ENCODE measurements around the gene OXSR1. TPM values are rescaled to one million over a fixed set of nuclear protein-coding genes. Genes with fewer than 3 reads are reported as not detected.

OXSR1 gene
- total and polyA plus RNA-seq, 12 donors: 13.7 to 38.4 (median 31.2) TPM

DNA sequence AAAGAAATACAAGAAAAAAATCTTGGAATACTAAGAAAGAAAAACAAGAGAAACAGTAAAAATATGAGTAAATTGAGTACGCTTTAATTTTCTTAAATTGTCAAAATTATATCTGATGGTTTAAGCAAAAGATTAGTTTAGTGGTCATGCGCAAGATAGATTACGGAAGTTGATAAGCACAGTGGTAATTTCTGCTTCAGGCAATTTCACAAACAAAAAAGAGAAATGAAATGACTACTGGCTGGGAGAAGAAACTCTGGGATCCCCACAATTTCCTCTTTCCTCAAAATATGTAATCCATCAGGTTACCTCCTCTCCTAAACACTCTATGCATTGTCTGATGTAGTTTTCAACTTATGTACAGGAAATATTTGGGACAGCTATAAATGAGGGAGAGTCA is 17.9 kb upstream of the OXSR1 start:
- no peak overlapping the region for H3K4me3 ChIP-seq
- peaks cover 0 to 58% (median 0%) of the 10 kb centered on the region in 9 donors for H3K4me1 ChIP-seq
- intact Hi-C loops (cut with DNase I): no loop called here
- peak in 1 of 8 donors; percentile 42 for ATAC-seq
- H3K27me3 ChIP-seq: no peaks in the 10 kb centered on the region
- WGBS, 2 donors: 90 to 92% methylated on average over 3 of the region's 3 CpGs
- TF ChIP-seq CTCF (IDR thresholded peaks at IDR 0.05): no peak
- H3K27ac ChIP-seq: peak overlapping the region in 1 of 10 donors; percentile 75
- no peak for DNase-seq
- peaks cover 0 to 20% (median 8%) of the 10 kb centered on the region in 11 donors for H3K9me3 ChIP-seq
- peaks cover 0 to 5% (median 0%) of the 10 kb centered on the region in 9 donors for H3K36me3 ChIP-seq

- intact Hi-C loops (cut with DNase I): no loop called here
- DNase-seq (no peak), ATAC-seq (peak in 2 of 8 donors; percentile 63 to 74)
- Histone ChIP-seq H3K27me3 (no peaks in the 10 kb centered on the region), H3K9me3 (peaks cover 0 to 20% (median 8%) of the 10 kb centered on the region in 11 donors), H3K36me3 (no peaks in the 10 kb centered on the region), H3K4me1 (peaks cover 0 to 66% (median 0%) of the 10 kb centered on the region in 9 donors), H3K27ac (peak overlapping the region in 1 of 10 donors; percentile 75), H3K4me3 (no peak overlapping the region)
- WGBS, 2 donors: 74 to 76% methylated on average over 5 of the region's 5 CpGs
- no peak for TF ChIP-seq CTCF (IDR thresholded peaks at IDR 0.05)
These were observed 16.9 kb upstream of the OXSR1 start for GRCh38 chr3:38148311-38148882.

- whole genome bisulfite sequencing, 2 donors: 50 to 60% methylated on average over 3 of the region's 3 CpGs
- no peaks in the 10 kb centered on the region for H3K36me3 ChIP-seq
- peak overlapping the region in 1 of 10 donors; percentile 76 for H3K27ac ChIP-seq
- DNase-seq: no peak
- peaks cover 0 to 76% (median 0%) of the 10 kb centered on the region in 9 donors for H3K4me1 ChIP-seq
- TF ChIP-seq CTCF (IDR thresholded peaks at IDR 0.05): no peak
- intact Hi-C loops (cut with DNase I): no loop called here
- peaks cover 0 to 20% (median 8%) of the 10 kb centered on the region in 11 donors for H3K9me3 ChIP-seq
- ATAC-seq: no peak
- H3K27me3 ChIP-seq: no peaks in the 10 kb centered on the region
- H3K4me3 ChIP-seq: no peak overlapping the region
These were observed 15.6 kb upstream of the OXSR1 start for GRCh38 chr3:38149708-38150107.

- 81 to 91% methylated on average over 3 of the region's 3 CpGs for WGBS, 2 donors
- no peak for ATAC-seq
- no peak overlapping the region for H3K4me3 ChIP-seq
- intact Hi-C loops (cut with DNase I): no loop called here
- no peak for TF ChIP-seq CTCF (IDR thresholded peaks at IDR 0.05)
- peak overlapping the region in 1 of 10 donors; percentile 78 for H3K27ac ChIP-seq
- H3K4me1 ChIP-seq: peaks cover 0 to 77% (median 0%) of the 10 kb centered on the region in 9 donors
- peaks cover 0 to 17% (median 8%) of the 10 kb centered on the region in 11 donors for H3K9me3 ChIP-seq
- no peak for DNase-seq
- H3K36me3 ChIP-seq: no peaks in the 10 kb centered on the region
- H3K27me3 ChIP-seq: no peaks in the 10 kb centered on the region
These were observed 14.4 kb upstream of the OXSR1 start for GRCh38 chr3:38150780-38151528.
